CD4-positive, alpha-beta T cell (primary cell): ENCODE data around the gene FA2H. TPM values are rescaled to one million over a fixed set of nuclear protein-coding genes. Genes with fewer than 3 reads are reported as not detected.

Experiments used
- ATAC-seq: fragments of 200-7000 bp; cut with Tn5 transposase; one replicate; pipeline ENCODE4 v1.10.0; 2022; ENCODE audit warnings: mild to moderate bottlenecking; ENCODE audit not compliant: poor library complexity
- CTCF ChIA-PET: fragments of 350-600 bp; sonication (Branson Sonifier 250); formaldehyde crosslinking; loops from one replicate; lab custom pipeline; 2021; ENCODE audit warnings: antibody characterized with exemption, inconsistent platforms; lab: Charles Lee
- POLR2A ChIA-PET: fragments of 350-600 bp; sonication (Branson Sonifier 250); formaldehyde crosslinking; loops from one replicate; lab custom pipeline; 2021; ENCODE audit warnings: antibody characterized with exemption, inconsistent platforms; lab: Charles Lee
- DNase-seq, 14 experiments: peaks; one replicate each; pipeline ENCODE4 v3.0.0-alpha.2; 2013 to 2020; ENCODE audit warnings: mixed read lengths in 2 of 14
- H3K27ac ChIP-seq, 2 donors: one replicate each; pipeline versions ENCODE4 v1.5.1 to v1.7.0; 2013; ENCODE audit warnings: low read length in 2 of 2, low read depth in 1 of 2, mild to moderate bottlenecking in 1 of 2
- H3K27me3 ChIP-seq, 2 experiments: 1 replicate in 1 of 2; 2 replicates in 1 of 2; pipeline versions ENCODE4 v1.6.1 to v1.7.0; 2013; ENCODE audit warnings: low read length in 2 of 2, control low read depth in 1 of 2, mild to moderate bottlenecking in 1 of 2, moderate library complexity in 1 of 2; ENCODE audit not compliant: insufficient read depth in 2 of 2, control insufficient read depth in 1 of 2
- H3K36me3 ChIP-seq: one replicate; pipeline ENCODE4 v1.6.1; 2013; ENCODE audit warnings: low read length, control low read depth; ENCODE audit not compliant: insufficient read depth
- H3K4me1 ChIP-seq: one replicate; pipeline ENCODE4 v1.6.1; 2013; ENCODE audit warnings: low read length, control low read depth; ENCODE audit not compliant: insufficient read depth
- H3K4me3 ChIP-seq: one replicate; pipeline ENCODE4 v1.5.1; 2013; ENCODE audit warnings: mild to moderate bottlenecking, low read length, moderate library complexity
- H3K9me3 ChIP-seq, 2 experiments: 1 replicate in 1 of 2; 2 replicates in 1 of 2; pipeline versions ENCODE4 v1.6.1 to v1.7.0; 2013; ENCODE audit warnings: low read length in 2 of 2, mild to moderate bottlenecking in 2 of 2, control low read depth in 1 of 2, moderate library complexity in 1 of 2; ENCODE audit not compliant: control insufficient read depth in 1 of 2, insufficient read depth in 1 of 2
- H3K27ac Mint-ChIP-seq: one replicate; pipeline ENCODE4 v1.8.0; 2020; ENCODE audit warnings: mixed read lengths
- H3K27me3 Mint-ChIP-seq: one replicate; pipeline ENCODE4 v1.8.0; 2021; ENCODE audit warnings: mixed read lengths
- H3K36me3 Mint-ChIP-seq: one replicate; pipeline ENCODE4 v1.8.0; 2021; ENCODE audit warnings: low read depth, mixed read lengths
- H3K4me1 Mint-ChIP-seq: one replicate; pipeline ENCODE4 v1.8.0; 2021; ENCODE audit warnings: low read depth, mixed read lengths
- H3K4me3 Mint-ChIP-seq: one replicate; pipeline ENCODE4 v1.8.0; 2020; ENCODE audit warnings: mild to moderate bottlenecking, mixed read lengths
- H3K9me3 Mint-ChIP-seq: one replicate; pipeline ENCODE4 v1.8.0; 2020; ENCODE audit warnings: mixed read lengths
- CTCF ChIP-seq: fragments of 200-600 bp; IDR thresholded peaks from one replicate; pipeline ENCODE4 v1.8.0; 2022; ENCODE audit warnings: antibody characterized with exemption, mild to moderate bottlenecking
- intact Hi-C, 2 experiments: fragments of 100-400 bp; cut with DNase I in 1 of 2; cut with micrococcal nuclease in 1 of 2; formaldehyde crosslinking; loops; one replicate each; pipeline versions ENCODE4 v1.15.1 to v1.9.0; 2023 to 2025; cut with DNase I, micrococcal nuclease
- total RNA-seq, 174 experiments: library from RNA in 2 of 174; stranded (reverse) in 2 of 174; gene quantifications; one replicate each; pipeline ENCODE4 v1.2.3 and lab custom pipeline; 2021 to 2026

Gene FA2H
- total RNA-seq, 2 experiments from 2014 or later, result not detected

GRCh38 chr16:74744566-74744965 is 30.1 kb downstream of the FA2H start:
- no peaks in the 10 kb centered on the region for H3K4me1 ChIP-seq
- CTCF ChIA-PET, result no interaction called here
- H3K27me3 ChIP-seq, result no peaks in the 10 kb centered on the region
- Mint-ChIP-seq H3K36me3 (no peaks in the 10 kb centered on the region), H3K4me3 (no peak overlapping the region), H3K9me3 (no peaks in the 10 kb centered on the region), H3K27ac (no peak overlapping the region), H3K4me1 (no peaks in the 10 kb centered on the region), H3K27me3 (no peaks in the 10 kb centered on the region)
- DNase-seq (no peak), ATAC-seq (no peak)
- H3K4me3 ChIP-seq, result no peak overlapping the region
- H3K36me3 ChIP-seq, result no peaks in the 10 kb centered on the region
- no peaks in the 10 kb centered on the region for H3K9me3 ChIP-seq
- H3K27ac ChIP-seq, result no peak overlapping the region
- intact Hi-C loops, result no loop called here
- no peak for TF ChIP-seq CTCF
- POLR2A ChIA-PET, result no interaction called here

- Mint-ChIP-seq H3K4me3 (no peak overlapping the region), H3K27ac (no peak overlapping the region), H3K9me3 (no peaks in the 10 kb centered on the region), H3K36me3 (no peaks in the 10 kb centered on the region), H3K27me3 (no peaks in the 10 kb centered on the region), H3K4me1 (no peaks in the 10 kb centered on the region)
- DNase-seq, result no peak
- ATAC-seq, result no peak
- POLR2A ChIA-PET, result no interaction called here
- Histone ChIP-seq H3K27ac (no peak overlapping the region), H3K27me3 (no peaks in the 10 kb centered on the region), H3K9me3 (no peaks in the 10 kb centered on the region), H3K36me3 (no peaks in the 10 kb centered on the region), H3K4me1 (no peaks in the 10 kb centered on the region), H3K4me3 (no peak overlapping the region)
- TF ChIP-seq CTCF, result no peak
- CTCF ChIA-PET, result no interaction called here
- intact Hi-C loops, result no loop called here
Observed at GRCh38 chr16:74743668-74744299, 30.8 kb downstream of the FA2H start.

DNA sequence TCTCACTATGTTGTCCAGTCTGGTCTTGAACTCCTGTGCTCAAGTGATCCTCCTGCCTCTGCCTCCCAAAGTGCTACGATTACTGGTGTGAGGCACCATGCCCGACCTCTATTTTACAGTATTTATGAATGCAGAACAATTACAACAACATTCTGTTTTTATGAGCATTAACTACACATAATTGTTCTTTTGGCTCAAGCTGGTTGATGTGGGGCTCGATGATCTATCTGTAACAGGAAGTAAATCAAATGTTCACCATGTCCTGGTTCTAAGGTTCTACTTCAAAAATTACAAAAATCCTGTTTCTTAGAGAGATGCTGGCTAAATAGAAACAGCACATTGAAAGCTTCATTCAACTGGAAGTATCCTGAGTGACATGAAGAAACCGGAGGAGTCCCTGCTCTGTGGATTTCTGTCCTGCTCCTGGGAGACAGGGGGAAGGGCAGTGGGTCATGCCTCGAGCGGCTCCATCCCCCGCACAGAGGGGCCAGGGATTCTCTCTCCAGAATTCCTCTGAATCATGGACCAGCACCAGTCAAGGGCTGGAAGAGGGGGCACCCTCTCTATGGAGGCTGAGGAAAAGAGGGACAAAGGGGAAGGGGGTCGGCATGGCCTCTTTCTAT is 31.5 kb downstream of the FA2H start:
- no peaks in the 10 kb centered on the region for H3K9me3 Mint-ChIP-seq
- intact Hi-C loops, result no loop called here
- Histone ChIP-seq H3K9me3 (no peaks in the 10 kb centered on the region), H3K36me3 (no peaks in the 10 kb centered on the region), H3K27me3 (no peaks in the 10 kb centered on the region), H3K27ac (no peak overlapping the region), H3K4me1 (no peaks in the 10 kb centered on the region), H3K4me3 (no peak overlapping the region)
- ATAC-seq (no peak), DNase-seq (no peak)
- no peaks in the 10 kb centered on the region for H3K4me1 Mint-ChIP-seq
- CTCF ChIA-PET, result no interaction called here
- TF ChIP-seq CTCF, result no peak
- H3K27me3 Mint-ChIP-seq, result no peaks in the 10 kb centered on the region
- POLR2A ChIA-PET, result no interaction called here
- no peak overlapping the region for H3K4me3 Mint-ChIP-seq
- H3K27ac Mint-ChIP-seq, result no peak overlapping the region
- no peaks in the 10 kb centered on the region for H3K36me3 Mint-ChIP-seq
